ENCODE data around the gene ACR.
"Not testable (repeated sequence)": the region's sequence is repeated elsewhere in the genome, so short reads cannot be mapped to it uniquely, and the experiment has no call there.

The ACR gene

DNA sequence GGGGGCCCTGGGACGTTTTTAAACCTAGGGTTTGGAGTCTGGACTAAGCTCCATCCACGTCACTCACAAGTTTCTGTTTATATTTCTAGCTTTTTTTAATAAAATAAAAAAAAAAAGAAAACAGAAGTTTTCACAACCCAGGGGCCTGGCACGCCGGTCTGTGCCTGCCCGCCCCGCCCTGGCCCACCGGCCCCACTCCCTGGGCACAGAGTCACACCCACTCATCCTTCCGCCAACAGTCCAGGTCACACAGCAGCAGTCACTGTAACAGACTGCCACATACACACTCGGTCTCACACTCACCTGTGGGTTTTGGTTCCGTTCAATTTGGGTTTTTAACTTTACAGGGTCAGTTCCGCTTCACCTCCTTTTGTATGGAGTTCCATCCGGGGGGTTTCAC is 5.3 kb upstream of the ACR start:
- no peak for DNase-seq (ENCODE audit: low read depth)

DNA sequence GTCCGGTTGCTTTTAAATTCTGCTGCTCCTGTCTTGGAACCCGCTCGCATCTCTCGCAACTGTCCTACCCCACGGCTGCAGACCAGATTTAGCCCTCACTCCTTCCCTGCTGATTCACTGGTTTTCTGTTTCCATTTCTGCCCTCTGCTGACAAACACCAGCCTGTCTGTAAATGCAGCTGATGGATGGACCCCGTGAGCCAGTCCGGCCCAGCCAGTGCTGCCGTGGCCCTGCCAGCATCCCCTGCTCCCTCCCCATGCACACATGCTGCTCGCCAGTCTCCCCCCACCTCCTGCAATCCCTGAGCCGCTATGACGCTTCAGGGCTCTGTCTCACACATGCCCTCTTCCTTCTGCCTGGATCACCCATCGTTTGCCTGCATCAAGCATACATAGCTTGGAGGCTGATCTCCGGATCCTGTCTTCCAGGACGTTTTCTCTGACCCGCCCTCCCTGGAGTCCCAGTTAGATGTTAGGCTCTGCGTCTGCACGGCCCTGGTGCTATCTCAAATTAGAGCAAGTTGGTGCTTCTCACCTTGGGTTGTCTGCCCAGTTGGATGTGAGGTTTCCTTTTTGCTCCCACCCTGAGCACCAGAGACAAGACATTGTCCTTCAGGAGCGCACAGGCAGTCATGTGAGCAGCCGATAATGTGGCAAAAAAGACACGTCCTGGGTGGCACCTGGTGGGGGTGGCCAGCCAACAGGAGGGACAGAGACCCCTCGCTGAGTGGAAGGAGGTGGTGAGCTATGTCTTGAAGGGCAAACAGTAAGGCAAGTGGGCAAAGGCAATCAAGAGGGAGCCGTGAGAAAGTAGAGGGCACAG is 4.3 kb upstream of the ACR start:
- DNase-seq (ENCODE audit: low read depth) = no peak

DNA sequence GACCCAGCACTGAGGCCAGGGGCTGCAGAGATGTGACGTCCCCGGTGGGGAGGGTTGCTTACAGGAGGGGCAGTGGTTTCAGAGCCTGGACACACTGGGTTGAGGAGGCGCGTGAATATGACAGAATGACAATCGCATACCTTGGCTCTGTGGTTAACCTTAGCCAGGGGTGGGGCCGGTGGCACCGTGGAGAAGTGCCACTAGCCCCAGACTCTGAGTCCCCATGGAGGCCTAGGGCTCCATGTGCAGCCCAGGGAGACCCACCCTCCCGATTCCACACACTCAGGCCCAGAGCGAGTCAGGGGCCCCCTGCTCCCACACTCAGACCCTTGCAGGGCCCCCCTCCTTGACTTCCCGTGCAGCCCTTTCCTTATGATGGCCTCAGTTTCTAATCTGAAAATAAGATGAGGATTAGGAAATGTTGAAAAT is 3.6 kb upstream of the ACR start:
- DNase-seq (ENCODE audit: low read depth) = no peak

DNA sequence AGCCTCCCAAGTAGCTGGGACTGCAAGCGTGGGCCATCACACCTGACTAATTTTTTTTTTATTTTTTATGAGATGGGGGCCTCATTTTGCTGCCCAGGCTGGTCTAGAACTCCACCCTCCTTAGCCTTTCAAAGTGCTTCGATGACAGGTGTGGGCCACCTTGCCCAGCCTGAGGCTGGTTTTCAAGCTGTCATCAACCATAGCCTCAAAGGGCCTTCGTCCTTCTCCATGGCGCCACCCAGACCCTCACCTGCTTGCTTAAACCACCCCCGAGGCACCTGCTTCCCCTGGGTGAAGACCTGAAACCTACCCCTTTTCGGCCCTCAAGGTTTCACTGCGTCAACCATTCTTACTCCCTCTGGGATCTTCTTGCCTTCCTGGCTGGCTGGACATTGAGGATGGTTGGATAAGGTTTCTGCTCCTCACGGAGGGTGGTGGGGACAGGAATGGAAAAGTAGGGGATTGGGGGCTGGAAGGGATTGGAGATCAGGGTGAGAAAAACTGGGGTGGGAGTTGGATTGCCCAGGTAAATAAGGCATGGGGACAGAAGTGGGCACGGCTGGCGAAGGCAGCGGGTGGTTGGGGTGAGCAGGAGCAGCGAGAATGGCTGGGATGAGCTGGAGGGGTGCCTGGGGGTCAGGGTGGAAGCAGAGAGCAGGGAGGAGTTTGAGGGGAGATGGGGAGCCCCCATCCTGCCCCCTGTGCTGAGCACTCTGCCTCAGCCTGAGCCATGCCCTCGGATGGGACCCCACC is 2.8 kb upstream of the ACR start:
- no peak for DNase-seq (ENCODE audit: low read depth)

DNA sequence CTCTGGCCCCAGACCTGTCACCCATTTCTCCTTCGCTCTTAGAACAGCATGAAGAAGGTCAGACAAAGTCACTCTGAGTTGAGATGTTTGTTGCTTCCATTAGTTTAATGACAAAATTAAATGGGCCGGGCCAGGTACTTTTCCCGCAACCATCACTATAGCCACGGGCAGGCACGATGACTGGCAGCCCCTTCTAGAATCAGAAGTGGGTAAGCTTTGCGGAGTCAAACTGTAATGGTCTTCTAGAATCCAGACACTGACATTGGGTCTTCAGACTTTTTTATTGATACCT is 2.3 kb upstream of the ACR start:
- DNase-seq (ENCODE audit: low read depth) = no peak

DNA sequence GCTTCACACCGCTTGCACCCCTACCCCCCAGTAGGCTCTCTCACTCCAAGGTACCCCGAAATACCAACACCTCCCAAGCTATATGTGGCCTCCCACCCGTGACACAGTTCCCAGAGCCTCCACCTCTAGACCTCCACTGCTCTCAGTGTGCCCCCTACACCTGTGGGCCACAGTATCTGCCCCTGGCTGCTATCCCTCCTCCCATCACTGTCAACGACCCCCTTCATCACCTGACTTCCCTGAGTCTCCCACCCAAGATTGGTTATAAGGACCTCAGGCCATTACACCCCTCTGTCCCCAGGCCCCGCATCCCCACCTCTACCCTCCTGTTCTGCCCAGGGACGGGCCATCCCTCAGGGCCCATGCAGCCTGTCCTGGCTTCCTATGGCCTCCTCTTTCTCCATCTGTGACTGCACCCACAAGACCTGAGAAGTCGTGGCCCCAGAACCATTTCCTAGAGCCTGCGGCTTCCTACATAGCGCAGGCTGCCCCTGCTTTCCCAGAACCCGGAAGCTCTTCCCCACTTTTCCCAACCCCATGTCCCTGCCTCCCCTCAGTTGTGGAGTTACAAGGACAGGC is 734 bp downstream of the ACR start:
- DNase-seq (ENCODE audit: low read depth) = no peak

GRCh38 chr22:50739279-50739691 is 1.3 kb downstream of the ACR start:
- no peak for DNase-seq (ENCODE audit: low read depth)

DNA sequence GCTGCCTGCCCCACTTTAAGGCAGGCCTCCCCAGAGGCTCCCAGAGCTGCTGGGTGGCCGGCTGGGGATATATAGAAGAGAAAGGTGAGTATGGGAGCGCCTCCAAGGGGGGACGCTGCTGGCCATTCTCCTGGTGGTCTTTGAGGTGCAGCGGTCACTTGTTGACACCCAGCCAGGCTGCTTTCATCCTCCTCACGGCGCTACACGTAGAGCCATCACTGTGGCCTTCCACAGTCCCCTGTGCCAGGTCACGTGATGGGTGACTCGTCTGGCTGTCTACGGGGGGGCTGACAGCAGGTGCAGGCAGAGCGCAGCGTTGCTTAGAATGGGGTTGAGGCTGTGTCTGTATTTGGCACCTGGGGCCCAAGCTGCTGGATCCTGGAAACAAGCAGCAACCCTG is 1.9 kb downstream of the ACR start:
- no peak for DNase-seq (ENCODE audit: low read depth)

- not testable (repeated sequence) for DNase-seq (ENCODE audit: low read depth)
These were observed 2.7 kb downstream of the ACR start for GRCh38 chr22:50740714-50741113.

DNA sequence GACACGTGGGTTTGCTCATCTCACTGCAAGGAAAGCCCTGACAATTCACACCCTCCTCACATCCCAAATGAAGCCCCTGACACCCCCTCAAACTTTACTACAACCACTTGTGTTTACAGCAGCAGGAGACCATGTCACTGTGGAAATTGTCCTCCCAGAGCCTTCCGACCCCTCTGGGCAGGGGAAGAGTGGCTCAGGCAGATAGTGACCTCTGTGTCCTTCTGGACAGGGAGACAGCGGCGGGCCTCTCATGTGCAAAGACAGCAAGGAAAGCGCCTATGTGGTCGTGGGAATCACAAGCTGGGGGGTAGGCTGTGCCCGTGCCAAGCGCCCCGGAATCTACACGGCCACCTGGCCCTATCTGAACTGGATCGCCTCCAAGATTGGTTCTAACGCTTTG is 6.4 kb downstream of the ACR start:
- not testable (repeated sequence) for DNase-seq (ENCODE audit: low read depth)

GRCh38 chr22:50747521-50747920 is 9.5 kb downstream of the ACR start:
- not testable (repeated sequence) for DNase-seq (ENCODE audit: low read depth)

DNA sequence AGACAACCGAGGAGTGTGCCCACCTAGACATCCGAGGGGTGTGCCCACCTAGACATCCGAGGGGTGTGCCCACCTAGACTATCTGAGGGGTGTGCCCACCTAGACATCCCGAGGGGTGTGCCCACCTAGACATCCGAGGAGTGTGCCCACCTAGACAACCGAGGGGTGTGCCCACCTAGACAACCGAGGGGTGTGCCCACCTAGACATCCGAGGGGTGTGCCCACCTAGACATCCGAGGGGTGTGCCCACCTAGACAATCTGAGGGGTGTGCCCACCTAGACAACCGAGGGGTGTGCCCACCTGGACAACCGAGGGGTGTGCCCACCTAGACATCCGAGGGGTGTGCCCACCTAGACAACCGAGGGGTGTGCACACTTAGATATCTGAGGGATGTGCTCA is 10.6 kb downstream of the ACR start:
- not testable (repeated sequence) for DNase-seq (ENCODE audit: low read depth)

- not testable (repeated sequence) for DNase-seq (ENCODE audit: low read depth)
These were observed 11.5 kb downstream of the ACR start for GRCh38 chr22:50749302-50750074.

DNA sequence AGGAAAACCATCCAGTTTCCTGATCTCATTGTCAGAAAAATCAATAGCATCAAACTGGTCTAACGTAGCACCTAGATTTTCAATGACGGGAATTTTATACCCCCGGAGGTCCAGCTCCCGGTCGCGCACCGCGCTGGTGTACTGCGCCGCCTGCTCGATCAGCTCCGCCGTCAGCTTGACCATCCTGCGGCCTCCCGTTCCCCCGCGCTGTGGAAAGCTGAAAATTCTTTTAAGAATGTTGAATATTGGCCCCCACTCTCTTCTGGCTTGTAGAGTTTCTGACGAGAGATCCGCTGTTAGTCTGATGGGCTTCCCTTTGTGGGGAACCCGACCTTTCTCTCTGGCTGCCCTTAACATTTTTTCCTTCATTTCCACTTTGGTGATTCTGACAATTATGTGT is 17.2 kb downstream of the ACR start:
- DNase-seq (ENCODE audit: low read depth) = not testable (repeated sequence)

DNA sequence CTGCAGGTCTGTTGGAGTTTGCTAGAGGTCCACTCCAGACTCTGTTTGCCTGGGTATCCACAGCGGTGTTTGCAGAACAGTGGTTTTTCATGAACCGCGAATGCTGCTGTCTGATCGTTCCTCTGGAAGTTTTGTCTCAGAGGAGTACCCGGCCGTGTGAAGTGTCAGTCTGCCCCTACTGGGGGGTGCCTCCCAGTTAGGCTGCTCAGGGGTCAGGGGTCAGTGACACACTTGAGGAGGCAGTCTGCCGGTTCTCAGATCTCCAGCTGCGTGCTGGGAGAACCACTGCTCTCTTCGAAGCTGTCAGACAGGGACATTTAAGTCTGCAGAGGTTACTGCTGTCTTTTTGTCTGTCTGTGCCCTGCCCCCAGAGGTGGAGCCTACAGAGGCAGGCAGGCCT is 18.4 kb downstream of the ACR start:
- not testable (repeated sequence) for DNase-seq (ENCODE audit: low read depth)

DNA sequence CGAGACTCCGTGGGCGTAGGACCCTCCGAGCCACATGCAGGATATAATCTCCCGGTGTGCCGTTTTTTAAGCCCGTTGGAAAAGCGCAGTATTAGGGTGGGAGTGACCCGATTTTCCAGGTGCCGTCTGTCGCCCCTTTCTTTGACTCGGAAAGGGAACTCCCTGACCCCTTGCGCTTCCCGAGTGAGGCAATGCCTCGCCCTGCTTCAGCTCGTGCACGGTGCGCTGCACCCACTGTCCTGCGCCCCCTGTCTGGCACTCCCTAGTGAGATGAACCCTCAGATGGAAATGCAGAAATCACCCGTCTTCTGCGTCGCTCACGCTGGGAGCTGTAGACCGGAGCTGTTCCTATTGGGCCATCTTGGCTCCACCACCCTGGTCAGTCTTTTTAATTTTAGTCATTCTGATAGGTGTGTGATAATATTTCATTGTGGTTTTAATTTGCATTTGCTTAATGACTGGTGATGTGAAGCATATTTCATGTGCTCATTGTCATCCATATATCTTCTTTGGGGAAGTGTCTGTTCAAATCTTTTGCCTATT is 19.0 kb downstream of the ACR start:
- peak; percentile 41 for DNase-seq (ENCODE audit: low read depth)

DNA sequence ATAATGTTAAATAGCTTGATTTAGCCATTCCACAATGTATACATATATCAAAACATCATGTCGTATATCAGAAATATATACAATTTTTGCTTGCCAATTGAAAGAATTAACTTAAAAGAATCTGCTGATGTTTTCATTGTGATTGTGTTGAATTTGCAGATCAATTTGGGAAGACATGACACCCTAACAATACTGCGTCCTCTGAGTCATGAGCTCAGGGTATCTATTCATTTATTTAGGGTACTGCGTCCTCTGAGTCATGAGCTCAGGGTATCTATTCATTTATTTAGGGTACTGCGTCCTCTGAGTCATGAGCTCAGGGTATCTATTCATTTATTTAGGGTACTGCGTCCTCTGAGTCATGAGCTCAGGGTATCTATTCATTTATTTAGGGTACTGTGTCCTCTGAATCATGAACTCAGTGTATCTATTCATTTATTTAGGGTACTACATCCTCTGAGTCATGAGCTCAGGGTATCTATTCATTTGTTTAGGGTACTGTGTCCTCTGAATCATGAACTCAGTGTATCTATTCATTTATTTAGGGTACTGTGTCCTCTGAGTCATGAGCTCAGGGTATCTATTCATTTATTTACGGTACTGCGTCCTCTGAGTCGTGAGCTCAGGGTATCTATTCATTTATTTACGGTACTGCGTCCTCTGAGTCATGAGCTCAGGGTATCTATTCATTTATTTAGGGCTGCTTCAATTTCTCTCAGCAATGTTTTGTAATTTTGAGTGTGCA is 21.8 kb downstream of the ACR start:
- DNase-seq (ENCODE audit: low read depth) = not testable (repeated sequence)

- DNase-seq (ENCODE audit: low read depth) = not testable (repeated sequence)
These were observed 23.8 kb downstream of the ACR start for GRCh38 chr22:50761829-50762228.

DNA sequence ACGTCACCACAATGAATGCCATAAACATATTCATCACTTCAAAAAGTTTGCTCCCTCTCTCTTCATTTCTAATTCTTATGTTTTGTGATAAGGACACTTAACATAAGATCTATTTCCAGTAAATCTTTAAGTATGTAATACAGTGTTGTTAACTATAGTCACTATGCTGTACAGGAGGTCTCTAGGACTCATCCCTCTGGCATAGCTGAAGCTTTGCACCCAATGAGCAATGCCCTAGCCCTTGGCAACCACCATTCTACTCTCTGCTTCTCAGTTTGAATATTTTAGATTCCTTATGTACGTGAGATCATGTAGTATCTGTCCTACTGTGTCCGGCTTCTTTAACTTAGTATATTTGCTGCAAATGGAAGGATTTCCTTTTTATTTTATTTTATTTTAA is 26.3 kb downstream of the ACR start:
- not testable (repeated sequence) for DNase-seq (ENCODE audit: low read depth)

DNA sequence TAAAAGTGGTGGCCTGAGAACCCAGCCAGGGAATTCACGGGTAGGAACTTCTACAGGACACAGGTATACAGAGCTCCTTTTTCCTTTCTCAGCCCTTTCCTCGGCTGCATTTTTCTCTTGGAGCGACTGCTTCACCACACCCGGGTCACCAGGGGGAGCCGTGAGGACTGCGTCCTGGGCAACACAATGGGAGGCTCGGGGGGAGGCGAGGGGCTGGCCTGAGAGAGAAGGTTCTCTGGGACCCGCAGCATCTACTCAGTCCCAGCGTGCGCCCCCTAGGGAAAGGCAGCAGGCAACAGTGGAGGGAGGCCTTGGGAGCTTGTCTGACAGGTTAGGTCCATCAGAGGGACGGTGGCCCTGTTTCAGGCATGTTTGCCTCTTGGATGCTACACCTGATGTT is 37.1 kb downstream of the ACR start:
- DNase-seq (ENCODE audit: low read depth) = not testable (repeated sequence)

- not testable (repeated sequence) for DNase-seq (ENCODE audit: low read depth)
These were observed 39.6 kb downstream of the ACR start for GRCh38 chr22:50777631-50778030.

Measured in stimulated activated CD8-positive, alpha-beta memory T cell treated with anti-CD3 and anti-CD28 coated beads, Interleukin-12 subunit alpha, Interleukin-12 subunit beta, amount 100 ng/mL, for 1 hour (primary cell).